ENCODE results near the gene TMEM82.

The TMEM82 gene

DNA sequence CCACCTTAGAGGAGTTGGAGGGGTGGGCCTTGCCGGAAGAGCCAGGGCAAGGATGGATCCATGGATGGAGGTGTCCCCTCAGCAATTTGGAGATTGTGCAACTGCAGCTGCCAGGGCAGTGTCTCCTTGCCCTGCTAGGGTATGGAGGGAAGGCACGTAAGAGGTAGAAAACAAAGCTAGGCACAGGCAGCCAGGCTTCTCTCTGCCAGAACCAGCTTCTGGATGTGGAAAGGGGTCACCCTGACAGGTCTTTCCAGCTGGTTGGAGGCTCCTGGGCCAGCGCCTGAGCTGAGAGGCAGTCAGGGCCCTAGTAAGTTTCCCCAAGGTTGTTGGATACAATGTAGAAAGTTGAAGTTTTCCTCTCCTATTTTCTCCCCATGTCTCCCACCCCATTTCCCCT is 21.4 kb upstream of the TMEM82 start:
- DNase-seq (ENCODE audit: low spot score) = no peak

DNA sequence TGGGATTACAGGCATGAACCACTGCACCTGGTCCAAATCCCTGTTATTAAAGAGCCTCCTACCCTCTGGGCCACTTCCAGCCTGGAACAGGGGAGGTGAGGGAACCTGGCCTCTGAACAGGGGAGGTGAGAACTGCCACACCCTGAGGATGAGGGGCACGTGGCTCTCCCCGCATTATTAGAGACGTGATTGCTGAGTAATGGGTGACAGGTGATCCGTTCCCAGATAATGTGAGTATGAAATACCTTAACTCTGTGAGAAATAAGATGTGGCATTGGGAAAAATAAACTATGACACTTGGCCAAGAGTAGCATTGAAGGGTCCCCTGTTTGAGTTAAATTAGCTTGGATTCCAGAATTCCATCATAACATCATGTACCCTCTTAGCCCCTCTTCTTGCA is 19.9 kb upstream of the TMEM82 start:
- DNase-seq (ENCODE audit: low spot score) = no peak

- DNase-seq (ENCODE audit: low spot score) = no peak
These were observed 19.3 kb upstream of the TMEM82 start for GRCh38 chr1:15722836-15723532.

DNA sequence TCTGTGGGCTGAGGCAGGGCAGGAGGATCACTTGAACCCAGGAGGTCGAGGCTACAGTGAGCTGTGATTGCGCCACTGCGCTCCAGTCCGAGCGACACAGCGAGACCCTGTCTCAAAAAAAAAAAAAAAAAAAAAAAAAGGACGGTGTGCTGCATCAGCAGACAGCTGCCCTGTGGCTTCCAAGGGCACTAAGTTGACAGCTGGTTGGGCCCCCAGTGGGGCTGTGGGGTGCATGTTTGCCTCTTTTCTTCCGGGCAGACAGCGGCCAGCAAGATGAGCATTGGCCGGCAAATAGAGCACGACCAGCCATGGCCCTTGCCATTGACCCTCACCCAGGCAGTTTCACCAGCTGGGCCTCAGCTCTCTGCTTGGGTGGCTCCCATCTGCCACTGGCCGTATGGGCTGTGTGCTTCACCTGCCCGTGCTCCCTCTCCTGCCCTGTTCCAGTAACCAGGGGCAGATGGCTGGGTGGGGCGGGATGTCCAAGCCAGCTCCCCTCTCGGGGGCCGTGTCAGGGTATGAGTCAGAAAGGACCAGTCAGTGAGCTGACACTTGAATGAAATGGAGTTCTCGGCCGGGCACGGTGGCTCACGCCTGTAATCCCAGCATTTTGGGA is 18.6 kb upstream of the TMEM82 start:
- no peak for DNase-seq (ENCODE audit: low spot score)

DNA sequence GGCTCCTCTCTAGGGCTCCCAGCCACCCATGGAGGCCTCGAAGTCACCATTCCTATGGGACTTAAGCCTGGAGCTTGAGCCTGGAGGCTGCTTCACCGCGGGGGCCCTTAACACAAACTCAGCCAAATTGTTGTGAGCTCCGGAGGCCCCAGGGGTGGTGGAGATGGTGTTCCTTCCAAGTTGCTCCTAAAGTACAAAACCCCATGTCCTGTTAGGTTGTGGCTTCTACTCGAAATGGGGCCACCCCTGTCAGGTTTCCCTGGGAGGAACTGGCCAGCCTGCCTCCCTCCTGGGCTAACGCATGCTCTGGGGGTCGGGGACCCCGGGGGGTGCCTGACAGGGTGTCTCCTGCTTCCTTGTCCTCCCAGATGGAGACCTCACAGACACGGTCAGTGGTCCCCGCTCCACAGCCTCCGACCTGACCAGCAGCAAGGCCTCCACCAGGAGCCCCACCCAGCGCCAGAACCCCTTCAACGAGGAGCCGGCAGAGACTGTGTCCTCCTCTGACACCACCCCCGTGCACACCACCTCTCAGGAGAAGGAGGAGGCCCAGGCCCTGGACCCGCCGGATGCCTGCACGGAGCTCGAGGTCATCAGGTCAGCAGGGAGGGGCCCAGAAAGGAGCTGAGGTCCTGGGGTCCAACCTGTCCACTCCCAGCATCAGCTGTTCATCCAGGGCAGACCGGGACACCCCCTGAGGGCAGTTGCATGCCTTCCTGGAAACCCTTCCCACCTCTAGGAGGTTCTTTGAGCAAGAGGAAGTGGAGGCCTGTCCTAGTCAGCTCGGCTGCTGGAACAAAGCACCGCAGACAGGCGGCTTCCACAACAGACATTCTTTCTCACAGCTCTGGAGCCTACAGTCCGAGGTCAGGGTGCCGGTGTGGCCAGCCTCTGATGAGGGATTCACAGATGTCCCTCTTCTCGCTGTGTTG is 17.1 kb upstream of the TMEM82 start:
- DNase-seq (ENCODE audit: low spot score) = no peak

GRCh38 chr1:15726508-15726907 is 15.8 kb upstream of the TMEM82 start:
- no peak for DNase-seq (ENCODE audit: low spot score)

DNA sequence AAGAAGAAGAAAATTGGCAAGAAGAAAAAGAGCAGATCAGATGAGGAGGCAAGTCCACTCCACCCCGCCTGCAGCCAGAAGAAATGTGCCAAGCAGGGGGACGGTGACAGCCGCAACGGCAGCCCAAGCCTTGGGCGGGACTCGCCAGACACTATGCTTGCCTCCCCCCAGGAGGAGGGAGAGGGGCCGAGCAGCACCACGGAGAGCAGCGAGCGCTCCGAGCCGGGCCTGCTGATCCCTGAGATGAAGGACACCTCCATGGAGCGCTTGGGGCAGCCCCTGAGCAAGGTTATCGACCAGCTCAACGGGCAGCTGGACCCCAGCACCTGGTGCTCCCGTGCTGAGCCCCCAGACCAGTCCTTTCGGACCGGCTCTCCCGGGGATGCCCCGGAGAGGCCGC is 15.3 kb upstream of the TMEM82 start:
- DNase-seq (ENCODE audit: low spot score) = no peak

GRCh38 chr1:15727424-15727823 is 14.9 kb upstream of the TMEM82 start:
- no peak for DNase-seq (ENCODE audit: low spot score)

DNA sequence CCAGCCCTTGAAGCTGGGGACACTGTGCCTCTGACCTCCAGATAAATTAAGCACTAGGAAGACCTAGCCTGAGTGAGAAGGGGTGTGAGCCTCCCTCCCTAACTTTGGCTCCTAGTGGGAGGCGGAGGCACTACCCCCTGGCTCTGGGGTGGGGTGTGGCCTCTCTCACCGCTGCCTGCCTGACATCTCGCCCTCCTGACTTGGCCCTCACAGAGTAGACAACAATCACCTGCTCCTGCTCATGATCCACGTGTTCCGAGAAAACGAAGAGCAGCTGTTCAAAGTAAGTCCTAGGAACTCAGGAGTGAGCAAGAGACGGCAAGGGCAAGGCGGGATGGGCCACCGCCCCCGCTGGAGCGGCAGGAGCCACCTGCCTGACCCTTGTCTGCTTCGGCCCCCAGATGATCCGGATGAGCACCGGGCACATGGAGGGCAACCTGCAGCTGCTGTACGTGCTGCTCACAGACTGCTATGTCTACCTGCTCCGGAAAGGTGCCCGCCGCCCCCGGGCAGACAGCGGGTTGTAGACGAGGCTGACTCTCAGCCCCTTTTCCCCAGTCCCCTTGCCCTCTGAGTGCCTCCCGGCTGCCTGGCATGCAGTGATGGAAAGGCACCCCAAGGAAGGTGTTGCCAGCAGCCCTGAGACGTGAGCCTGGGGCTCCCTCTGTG is 14.3 kb upstream of the TMEM82 start:
- no peak for DNase-seq (ENCODE audit: low spot score)

GRCh38 chr1:15728937-15729657 is 13.2 kb upstream of the TMEM82 start:
- DNase-seq (ENCODE audit: low spot score) = no peak

DNA sequence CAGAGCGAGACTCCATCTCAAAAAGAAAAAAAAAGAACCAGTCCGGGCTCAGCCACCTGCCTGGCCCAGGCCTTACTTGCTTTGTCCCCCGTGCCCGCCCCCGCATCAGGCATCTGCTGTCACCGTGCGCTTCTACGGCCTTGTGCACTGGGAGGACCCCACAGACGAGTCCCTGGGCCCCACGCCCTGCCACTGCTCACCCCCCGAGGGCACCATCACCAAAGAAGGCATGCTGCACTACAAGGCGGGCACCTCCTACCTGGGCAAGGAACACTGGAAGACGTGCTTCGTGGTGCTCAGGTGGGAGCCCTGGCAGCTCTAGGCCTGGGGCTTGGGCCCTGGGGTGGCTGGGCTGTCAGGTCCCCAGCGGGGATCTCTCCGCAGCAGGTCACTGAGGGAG is 11.9 kb upstream of the TMEM82 start:
- no peak for DNase-seq (ENCODE audit: low spot score)

DNA sequence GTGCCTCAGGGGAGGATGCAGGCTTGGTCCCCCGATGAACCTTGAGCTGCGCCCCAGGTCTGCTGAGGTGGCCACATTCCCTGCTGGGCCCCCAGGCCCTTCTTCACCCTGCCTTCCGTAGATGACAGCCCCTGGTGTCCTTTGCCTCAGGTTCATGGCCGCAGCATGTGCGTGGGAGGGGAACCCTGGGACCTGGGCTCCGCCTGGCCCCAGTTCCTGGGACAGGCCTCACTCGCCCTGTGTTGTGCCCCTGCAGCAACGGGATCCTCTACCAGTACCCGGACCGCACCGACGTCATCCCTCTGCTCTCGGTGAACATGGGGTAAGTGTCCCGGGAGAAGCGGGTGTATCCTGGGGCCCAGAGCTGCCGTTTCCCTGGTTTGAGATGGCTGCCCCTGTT is 11.4 kb upstream of the TMEM82 start:
- no peak for DNase-seq (ENCODE audit: low spot score)

DNA sequence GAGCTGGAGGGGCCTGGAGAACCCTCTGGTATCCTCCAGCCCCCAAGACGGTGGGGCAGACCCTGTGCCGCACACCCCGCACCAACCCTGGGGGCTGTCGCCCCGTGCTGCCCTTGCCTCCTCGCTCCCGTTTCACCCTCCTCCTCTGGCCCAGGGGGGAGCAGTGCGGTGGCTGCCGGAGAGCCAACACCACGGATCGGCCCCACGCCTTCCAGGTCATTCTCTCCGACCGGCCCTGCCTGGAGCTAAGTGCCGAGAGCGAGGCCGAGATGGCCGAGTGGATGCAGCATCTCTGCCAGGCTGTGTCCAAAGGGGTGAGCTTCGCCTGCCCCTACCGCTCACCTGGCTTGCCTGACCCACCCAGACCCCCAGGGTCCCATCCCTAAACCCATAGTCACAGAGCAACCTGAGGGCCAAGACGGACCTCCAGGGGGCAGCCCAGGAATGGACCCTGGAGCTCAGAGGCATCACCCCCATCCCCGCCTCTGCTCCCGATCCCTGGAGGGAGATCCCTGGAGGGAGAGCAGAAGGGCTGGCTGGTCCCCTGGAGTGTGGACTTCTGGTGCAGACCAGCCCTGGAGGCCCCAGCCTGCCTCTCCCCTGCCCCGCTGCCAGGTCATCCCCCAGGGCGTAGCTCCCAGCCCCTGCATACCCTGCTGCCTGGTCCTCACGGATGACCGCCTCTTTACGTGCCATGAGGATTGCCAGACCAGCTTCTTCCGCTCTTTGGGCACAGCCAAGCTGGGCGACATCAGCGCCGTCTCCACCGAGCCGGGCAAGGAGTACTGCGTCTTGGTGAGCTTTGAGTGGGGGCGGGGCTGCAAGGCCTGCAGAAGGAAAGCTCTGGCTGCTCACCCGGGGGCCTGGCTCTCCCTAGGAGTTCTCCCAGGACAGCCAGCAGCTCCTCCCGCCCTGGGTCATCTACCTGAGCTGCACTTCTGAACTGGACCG is 10.3 kb upstream of the TMEM82 start:
- DNase-seq (ENCODE audit: low spot score) = no peak

DNA sequence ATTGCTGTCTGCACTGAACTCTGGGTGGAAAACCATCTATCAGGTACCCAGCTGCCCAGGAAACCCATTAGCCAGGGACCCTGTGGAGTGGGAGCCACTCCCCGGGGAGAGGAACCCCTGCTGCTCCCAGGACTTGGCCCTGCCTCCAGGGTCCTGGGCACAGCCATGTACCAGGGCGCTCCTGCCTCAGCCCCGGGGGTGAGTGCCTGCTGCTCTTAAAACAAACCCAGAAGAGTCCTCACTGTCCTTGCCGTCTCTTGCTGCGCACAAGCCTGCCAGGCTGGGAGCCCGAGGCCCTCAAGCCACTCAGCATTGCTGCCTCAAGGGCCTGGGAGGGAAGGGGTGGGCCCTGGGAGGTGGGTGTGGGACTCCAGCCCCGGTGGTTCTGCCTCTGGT is 9.6 kb upstream of the TMEM82 start:
- DNase-seq (ENCODE audit: low spot score) = no peak

DNA sequence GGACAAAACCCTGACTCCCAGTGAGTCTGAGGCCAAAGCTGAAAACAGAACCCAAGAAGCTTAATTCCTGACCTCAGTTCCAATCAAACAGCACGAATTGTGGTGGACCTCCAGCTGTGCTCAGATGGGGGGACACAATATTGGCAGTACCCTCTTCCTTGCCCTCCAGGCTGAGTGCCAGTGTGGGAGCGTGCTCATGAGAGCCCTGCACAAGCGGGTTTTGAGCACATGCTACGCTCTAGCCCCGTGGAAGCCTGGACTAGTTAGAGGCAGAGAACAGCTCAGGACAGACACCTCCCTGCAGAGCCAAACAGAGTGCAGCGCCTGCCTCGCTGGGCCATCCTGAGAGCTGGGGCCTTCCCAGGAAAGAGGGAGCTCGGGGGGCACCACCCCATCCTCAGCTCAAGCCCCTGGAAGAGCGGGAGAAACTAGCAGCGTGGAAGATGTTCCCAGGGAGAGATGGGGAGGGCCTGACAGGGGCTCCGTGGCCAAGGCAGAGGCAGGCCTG is 9.0 kb upstream of the TMEM82 start:
- DNase-seq (ENCODE audit: low spot score) = no peak

GRCh38 chr1:15733726-15734226 is 8.5 kb upstream of the TMEM82 start:
- DNase-seq (ENCODE audit: low spot score) = no peak

DNA sequence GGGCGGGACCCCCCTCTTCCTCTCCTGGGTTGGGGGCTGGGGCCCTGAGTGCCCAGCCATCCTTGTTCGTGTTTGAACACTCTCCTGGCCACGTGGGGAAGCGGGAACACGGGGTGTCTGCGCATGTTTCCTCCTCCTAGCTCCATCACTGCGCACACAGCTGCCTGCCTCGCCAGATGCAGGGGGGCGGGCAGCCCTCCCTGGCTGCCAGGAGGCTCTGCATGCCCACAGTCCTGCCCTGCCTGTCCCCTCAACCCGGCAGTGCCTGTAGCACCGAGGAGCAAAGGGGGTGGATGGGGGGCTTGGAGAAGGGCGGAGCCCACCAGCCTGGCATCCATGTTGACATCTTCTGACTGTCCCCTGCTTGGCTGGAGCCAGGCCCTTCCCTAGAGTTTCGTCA is 8.0 kb upstream of the TMEM82 start:
- DNase-seq (ENCODE audit: low spot score) = no peak

- no peak for DNase-seq (ENCODE audit: low spot score)
These were observed 7.4 kb upstream of the TMEM82 start for GRCh38 chr1:15734901-15735300.

GRCh38 chr1:15735304-15736037 is 6.8 kb upstream of the TMEM82 start:
- no peak for DNase-seq (ENCODE audit: low spot score)

All from LoVo (cell line).